HG02610 (cell line): ENCODE measurements around the gene PPDPF.
A peak's percentile ranks its signal among the peaks of the same experiment; 100 is the strongest.

Experiments used
- ATAC-seq: cut with Tn5 transposase; IDR thresholded peaks from one replicate; pipeline ENCODE4 v1.9.1; 2021; ENCODE audit warnings: mild to moderate bottlenecking, moderate library complexity; ENCODE audit not compliant: unreplicated experiment

The PPDPF gene

DNA sequence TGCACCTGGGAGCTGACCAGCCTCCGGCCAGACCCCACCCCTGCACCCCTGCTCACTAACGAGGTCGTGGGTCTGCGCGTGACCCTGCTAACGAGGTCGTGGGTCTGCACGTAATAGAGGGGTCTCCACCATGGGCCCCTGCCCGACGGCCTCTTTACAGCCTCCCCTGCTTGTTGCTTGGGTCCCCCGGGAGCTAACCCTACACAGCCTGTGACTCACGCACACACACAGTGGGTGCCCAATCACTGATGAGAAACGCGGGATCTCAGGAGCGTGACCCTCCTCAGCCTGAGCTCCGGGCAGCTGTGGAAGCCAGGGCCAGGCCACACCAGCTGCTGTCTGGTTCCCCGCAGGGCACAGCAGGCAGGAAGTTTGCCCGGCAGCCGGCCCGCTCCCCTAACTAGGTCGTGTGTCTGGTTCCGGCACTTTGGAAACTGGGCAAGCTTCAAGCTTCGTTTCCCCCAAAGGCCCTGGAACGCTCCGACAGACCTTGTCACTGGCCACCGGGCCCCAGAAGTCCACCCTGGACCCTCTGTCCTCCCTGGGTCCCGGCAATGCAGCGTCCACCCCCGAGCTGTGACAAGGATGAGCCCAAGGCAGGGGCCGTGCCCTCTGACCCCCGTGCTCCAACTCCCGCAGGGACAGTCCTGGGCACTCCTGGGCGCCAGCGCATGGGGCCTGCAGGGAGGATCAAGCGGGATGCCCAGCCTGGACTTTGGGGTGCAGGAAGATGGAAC is 15.8 kb downstream of the PPDPF start:
- ATAC-seq, result no peak

GRCh38 chr20:63536997-63537524 is 16.5 kb downstream of the PPDPF start, which contains the start of gene PTK6:
Gene PTK6 (minus strand): TSS chr20:63537376. CDS start chr20:63537314, 62 bp downstream.
- ATAC-seq, result peak; percentile 1

GRCh38 chr20:63537525-63538203 is 17.1 kb downstream of the PPDPF start:
- peak; percentile 81 for ATAC-seq

- no peak for ATAC-seq
Measured at GRCh38 chr20:63538204-63539091, 17.9 kb downstream of the PPDPF start.

- ATAC-seq, result no peak
Measured at GRCh38 chr20:63539092-63539430, 18.5 kb downstream of the PPDPF start.

GRCh38 chr20:63539441-63540370 is 19.1 kb downstream of the PPDPF start:
- no peak for ATAC-seq

DNA sequence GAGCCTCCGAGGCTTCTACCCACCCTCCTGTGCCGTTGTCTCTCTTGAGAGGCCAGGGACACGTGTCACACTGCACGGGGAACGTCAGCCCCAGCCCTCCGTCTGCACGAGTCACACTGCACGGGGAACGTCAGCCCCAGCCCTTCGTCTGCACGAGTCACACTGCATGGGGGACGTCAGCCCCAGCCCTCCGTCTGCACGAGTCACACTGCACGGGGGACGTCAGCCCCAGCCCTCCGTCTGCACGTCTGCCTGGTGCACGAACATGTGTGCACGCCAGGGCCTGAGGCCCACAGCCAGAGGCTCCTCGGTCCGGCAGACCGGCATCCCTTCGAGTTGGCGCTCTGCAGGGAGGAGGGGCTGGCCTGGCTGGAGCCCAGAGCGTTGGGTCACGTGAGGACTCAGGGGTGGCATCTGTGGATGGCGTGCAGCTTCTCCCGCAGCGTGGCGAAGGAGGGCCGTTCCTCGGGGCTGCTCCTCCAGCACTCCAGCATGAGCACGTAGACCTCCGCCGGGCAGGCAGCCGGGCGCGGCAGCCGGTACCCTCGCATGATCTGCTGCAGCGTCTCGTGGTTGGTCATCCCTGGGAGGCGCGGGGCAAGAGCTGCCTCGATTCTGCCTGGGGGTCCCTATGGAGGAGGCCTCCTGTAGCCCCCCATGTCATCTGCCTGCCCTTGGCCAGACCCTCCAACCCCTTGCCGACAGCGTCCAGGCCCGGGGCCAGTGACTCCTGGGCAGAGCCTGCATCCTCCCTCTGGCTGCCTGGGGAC is 20.0 kb downstream of the PPDPF start:
- no peak for ATAC-seq

DNA sequence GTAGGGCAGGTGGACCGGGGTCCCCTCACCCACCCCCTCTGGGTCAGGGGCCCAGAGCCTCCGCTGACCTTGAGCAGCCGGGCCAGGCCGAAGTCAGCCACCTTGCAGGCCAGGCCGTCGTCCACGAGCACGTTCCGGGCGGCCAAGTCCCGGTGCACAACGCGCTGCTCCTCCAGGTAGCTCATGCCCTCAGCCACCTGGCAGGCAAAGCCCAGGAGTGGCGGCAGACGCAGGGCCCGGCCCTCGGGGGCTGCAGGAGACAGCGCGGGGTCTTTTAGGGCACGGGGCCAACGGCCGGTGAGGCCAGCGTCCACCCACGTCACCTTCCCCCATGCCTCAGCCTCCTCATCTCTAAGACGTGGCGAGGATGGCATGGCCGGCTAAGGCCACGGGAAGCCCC is 20.8 kb downstream of the PPDPF start:
- ATAC-seq, result no peak

- no peak for ATAC-seq
Measured at GRCh38 chr20:63542031-63542559, 21.5 kb downstream of the PPDPF start.

DNA sequence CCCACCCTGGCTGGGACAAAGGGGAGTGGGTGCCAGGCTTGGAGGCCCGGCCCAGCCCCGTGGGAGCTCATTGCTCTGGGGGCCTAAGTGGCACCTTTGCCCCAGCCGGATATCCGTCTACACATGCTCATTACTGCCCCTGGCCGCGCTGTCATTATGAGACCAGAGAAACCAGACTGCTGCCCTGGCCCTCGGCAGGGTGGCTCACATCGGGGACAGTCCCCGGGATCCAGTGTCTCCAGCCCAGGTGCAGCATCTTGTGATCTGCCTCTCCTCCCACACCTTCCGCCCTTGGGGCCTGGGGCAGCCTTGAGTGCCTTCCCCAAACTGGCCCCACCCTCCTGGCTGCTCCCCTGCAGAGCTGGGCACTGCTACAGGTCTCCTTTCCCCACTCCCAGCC is 22.1 kb downstream of the PPDPF start:
- ATAC-seq, result no peak

DNA sequence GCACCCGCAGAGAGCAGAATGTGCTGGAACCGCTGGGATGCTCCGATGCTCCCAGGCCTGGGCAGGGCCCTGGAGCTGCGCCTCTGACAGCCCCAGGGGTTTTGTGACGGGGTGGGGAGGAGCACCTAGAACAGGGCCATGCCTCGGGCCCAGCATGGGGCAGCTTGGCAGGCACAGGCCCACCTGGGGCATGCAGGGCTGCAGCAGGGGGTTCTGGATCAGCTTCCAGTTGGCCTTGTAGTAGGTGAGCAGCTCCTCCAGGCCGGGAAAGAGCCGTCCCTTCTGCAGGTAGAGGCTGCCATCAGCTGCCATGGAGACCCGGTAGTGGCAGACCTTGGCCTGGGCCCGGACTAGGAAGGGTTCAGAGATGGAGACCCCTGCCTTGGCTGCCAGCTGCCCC is 22.6 kb downstream of the PPDPF start:
- ATAC-seq, result no peak

- no peak for ATAC-seq
Measured at GRCh38 chr20:63543733-63544132, 23.2 kb downstream of the PPDPF start.

GRCh38 chr20:63544241-63544957 is 23.8 kb downstream of the PPDPF start:
- ATAC-seq, result no peak

GRCh38 chr20:63544958-63545516 is 24.5 kb downstream of the PPDPF start:
- ATAC-seq, result no peak

- ATAC-seq, result no peak
Measured at GRCh38 chr20:63545814-63546213, 25.2 kb downstream of the PPDPF start.

GRCh38 chr20:63546256-63546955 is 25.8 kb downstream of the PPDPF start:
- ATAC-seq, result no peak

- ATAC-seq, result no peak
Measured at GRCh38 chr20:63546956-63547724, 26.6 kb downstream of the PPDPF start.
